8988T (cell line): ENCODE measurements around the gene PRR15L.

Experiments used
- DNase-seq: peaks from one replicate; pipeline ENCODE4 v3.0.0; 2011

PRR15L gene

GRCh38 chr17:47987240-47987835 is 29.7 kb upstream of the PRR15L start:
- DNase-seq, result no peak

- DNase-seq, result no peak
Measured at GRCh38 chr17:47986520-47986919, 28.8 kb upstream of the PRR15L start.

- DNase-seq, result no peak
Measured at GRCh38 chr17:47983492-47984223, 26.0 kb upstream of the PRR15L start.

- no peak for DNase-seq
Measured at GRCh38 chr17:47982645-47983390, 25.1 kb upstream of the PRR15L start.

- DNase-seq, result no peak
Measured at GRCh38 chr17:47982091-47982617, 24.5 kb upstream of the PRR15L start.

- DNase-seq, result no peak
Measured at GRCh38 chr17:47981462-47981861, 23.8 kb upstream of the PRR15L start.

GRCh38 chr17:47980541-47980940 is 22.9 kb upstream of the PRR15L start:
- no peak for DNase-seq

GRCh38 chr17:47978324-47978723 is 20.6 kb upstream of the PRR15L start:
- peak; percentile 92 for DNase-seq

GRCh38 chr17:47975823-47976205 is 18.1 kb upstream of the PRR15L start:
- DNase-seq, result no peak

- DNase-seq, result no peak
Measured at GRCh38 chr17:47975189-47975822, 17.6 kb upstream of the PRR15L start.

- DNase-seq, result no peak
Measured at GRCh38 chr17:47973541-47973940, 15.9 kb upstream of the PRR15L start.

GRCh38 chr17:47970725-47971499 is 13.2 kb upstream of the PRR15L start, which contains the start of gene CDK5RAP3:
Gene CDK5RAP3 (plus strand): TSS chr17:47971113. CDS start chr17:47971147, 34 bp downstream.
- DNase-seq, result peak; percentile 93

GRCh38 chr17:47969930-47970724 is 12.4 kb upstream of the PRR15L start:
- no peak for DNase-seq

GRCh38 chr17:47968836-47969235 is 11.2 kb upstream of the PRR15L start:
- DNase-seq, result no peak

GRCh38 chr17:47967607-47968252 is 10.0 kb upstream of the PRR15L start:
- peak; percentile 65 for DNase-seq

- no peak for DNase-seq
Measured at GRCh38 chr17:47966079-47966519, 8.4 kb upstream of the PRR15L start.

- DNase-seq, result no peak
Measured at GRCh38 chr17:47964856-47965255, 7.2 kb upstream of the PRR15L start.

GRCh38 chr17:47962901-47963300 is 5.2 kb upstream of the PRR15L start:
- no peak for DNase-seq

- no peak for DNase-seq
Measured at GRCh38 chr17:47961406-47961805, 3.7 kb upstream of the PRR15L start.

GRCh38 chr17:47959825-47960655 is 2.4 kb upstream of the PRR15L start:
- no peak for DNase-seq
